Left lobe of liver (tissue), 2 donors: ENCODE measurements around the gene LMF1. TPM values are rescaled to one million over a fixed set of nuclear protein-coding genes. Genes with fewer than 3 reads are reported as not detected.
"Not testable (repeated sequence)": the region's sequence is repeated elsewhere in the genome, so short reads cannot be mapped to it uniquely, and the experiment has no call there.

ENCODE experiments used
- ATAC-seq: fragments of 200-7000 bp; cut with Tn5 transposase; one replicate; pipeline ENCODE4 v1.9.1; 2020; ENCODE audit warnings: mild to moderate bottlenecking, moderate library complexity
- DNase-seq: peaks from one replicate; pipeline ENCODE4 v3.0.0-alpha.2; 2020; ENCODE audit warnings: low spot score
- total RNA-seq: library from RNA; stranded (reverse); gene quantifications from one replicate; pipeline ENCODE4 v1.2.1, GENCODE V29; 2021
- donor health status: DM: no; HTN: no; CAD: no; lungs with moderate emphysema.
- donor health status: DM: no; HTN: yes; CAD: no.

The LMF1 gene
- total RNA-seq, 1 donor from 2014 or later, result 13.5 TPM

DNA sequence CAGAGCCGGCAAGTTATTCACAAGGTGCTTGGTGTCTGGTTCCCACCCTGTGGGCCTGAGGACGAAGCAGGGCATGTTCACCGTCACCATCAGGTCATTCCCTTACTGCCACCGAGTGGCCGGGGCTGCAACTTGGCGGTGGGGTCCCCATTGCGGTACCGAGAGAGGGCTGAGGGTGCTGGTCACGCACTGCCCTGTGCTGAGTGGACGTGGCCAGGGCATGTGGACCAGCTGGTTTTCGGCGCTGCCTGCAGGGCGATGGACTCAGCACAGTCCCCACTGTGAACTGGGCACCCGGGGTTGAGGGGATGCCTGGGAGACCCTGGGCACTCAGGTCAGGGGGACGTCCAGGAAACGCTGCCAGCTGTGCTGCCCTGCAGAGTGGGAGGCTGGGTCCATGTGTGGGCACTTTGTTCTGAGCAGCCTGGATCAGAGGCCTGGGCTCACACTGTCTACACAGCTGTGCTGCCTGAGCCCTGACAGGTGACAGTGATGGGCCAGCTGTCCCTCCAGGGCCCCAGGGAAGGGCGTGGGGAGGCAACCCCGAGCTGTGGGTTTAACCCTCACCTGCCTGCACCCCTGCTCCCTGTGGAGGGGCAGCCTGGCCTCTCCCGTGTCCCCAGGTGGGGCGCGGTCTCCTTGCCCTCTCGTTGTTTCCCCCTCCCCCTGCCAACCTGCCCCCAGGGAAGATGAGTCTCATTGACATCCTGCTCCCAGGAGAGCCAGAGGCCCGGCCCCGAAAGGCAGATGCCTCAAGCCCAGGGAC, 131.0 kb downstream of the LMF1 start:
- DNase-seq (no peak), ATAC-seq (peak; percentile 23)

DNA sequence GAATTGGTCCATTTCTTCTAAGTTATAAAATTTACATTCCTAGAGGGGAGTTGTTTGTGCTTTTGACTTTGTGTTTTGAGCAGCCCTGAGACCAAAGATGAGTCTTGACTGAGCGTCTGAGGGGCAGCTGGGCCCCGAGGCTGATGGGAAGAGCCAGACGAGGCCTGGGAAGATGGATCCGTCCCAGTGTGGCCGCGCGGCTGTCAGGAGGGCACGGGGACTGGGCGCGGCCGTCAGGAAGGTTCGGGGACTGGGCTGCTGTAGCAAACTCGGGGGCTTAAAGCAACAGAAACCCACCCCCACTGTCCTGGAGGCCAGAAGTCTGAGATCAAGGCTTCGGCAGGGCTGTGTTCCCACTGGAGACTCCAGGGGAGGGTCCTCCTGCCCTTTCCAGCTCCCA, 132.0 kb downstream of the LMF1 start:
- DNase-seq (no peak), ATAC-seq (no peak)

DNA sequence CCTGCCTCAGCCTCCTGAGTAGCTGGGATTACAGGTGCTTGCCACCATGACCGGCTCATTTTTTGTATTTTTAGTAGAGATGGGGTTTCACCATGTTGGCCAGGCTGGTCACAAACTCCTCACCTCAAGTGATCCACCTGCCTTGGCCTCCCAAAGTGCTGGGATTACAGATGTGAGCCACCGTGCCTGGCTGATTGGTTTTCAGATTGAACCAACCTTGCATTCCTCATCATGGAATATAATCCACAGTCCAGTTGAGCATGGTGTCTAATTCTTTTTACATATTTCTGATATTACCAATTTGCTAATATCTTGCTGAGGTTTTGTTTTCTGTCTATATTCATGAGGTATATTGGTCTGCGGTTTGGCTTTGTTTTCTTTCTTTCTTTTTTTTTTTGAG, 134.0 kb downstream of the LMF1 start:
- DNase-seq, ATAC-seq: not testable (repeated sequence)

DNA sequence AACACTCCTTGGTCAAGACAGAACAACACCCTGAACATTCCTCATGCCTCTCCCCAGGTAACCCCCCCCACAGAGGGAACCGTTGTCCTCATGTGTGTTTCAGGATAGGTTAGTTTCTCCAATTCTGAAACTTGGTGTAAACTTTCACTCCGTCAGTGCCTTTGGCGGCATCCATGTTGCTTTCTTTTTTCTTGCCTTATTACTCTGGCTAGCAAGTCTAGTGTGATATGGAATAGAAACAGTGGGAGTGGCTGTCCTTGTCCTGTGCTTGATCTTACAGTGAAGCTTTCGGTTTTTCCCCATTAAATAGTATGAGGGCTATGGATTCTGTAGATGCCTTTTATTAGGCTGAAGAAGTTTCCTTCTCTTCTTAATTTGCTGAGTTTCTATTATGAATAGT, 134.6 kb downstream of the LMF1 start:
- ATAC-seq (no peak), DNase-seq (no peak)

DNA sequence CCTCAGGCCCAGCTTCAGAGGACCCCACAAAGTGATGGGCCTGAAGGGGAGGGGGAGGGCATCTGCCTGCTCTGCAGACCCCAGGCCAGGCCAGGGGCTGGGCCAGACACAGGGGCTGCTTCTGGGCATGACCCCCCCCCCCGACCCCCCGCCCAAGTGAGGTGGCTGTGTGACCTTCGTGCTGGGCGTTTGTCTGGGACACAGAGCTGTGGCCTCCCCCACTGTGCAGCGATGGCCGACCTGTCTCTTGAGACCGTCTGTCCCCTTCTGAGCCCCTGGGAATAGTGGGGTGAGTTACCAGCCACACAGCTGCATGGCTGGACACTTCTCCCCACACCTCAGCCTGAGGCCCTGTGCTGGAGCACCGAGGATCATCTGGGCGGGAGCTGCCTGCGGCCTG, 135.4 kb downstream of the LMF1 start:
- DNase-seq, result no peak
- ATAC-seq, result no peak

DNA sequence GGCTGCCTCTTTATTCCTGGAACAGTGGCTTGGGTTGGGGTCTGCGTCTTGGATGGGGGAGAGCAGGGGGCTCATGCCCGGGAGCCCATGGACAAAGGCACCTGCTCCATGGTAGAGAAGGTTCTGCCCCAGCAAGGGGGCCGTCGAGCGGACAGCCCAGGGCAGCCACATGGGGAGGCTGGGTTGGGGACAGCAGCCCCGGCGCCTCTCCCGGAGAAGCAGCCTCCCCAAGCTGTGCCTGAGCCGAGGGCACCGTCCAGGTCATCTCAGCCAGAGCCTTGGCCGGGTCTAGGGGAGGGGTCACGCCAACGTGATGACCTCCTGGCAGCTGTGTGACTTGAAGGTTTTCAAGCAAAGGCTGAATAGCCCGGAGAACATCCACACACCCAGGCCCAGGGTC, 137.4 kb downstream of the LMF1 start:
- no peak for DNase-seq
- no peak for ATAC-seq

DNA sequence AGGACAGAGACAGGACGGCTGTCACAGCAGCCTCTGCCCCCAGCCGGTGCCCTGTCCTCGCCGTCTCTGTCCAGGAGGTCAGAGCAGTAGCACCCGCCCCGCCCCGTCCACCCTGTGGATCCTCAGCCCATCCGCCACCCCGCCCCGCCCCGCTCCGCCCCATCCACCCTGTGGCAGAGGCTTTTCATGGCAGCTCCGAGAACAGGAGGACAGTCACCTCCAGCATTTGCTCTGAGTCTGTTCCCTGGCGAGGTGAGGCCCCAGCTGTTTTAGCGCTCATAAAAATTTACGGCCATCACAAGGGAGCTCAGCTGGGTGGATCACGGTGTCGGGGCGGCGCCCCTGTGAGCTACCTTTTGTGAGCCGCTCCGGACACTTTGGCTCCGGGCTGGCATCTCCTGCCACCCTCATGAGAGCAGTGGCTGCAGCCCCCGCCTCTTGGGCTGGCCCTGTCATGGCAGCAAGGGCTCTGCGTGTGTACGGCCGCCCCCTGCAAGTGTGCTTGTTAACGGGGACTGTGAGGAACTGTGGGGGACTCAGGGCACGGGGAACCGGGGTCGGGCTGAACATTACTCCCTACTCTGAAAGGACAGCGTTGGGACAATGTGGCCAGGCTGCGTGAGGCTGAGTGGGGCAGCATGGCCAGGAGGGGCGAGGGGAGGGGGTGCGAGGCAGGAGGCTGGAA, 138.0 kb downstream of the LMF1 start:
- ATAC-seq (no peak), DNase-seq (no peak)

DNA sequence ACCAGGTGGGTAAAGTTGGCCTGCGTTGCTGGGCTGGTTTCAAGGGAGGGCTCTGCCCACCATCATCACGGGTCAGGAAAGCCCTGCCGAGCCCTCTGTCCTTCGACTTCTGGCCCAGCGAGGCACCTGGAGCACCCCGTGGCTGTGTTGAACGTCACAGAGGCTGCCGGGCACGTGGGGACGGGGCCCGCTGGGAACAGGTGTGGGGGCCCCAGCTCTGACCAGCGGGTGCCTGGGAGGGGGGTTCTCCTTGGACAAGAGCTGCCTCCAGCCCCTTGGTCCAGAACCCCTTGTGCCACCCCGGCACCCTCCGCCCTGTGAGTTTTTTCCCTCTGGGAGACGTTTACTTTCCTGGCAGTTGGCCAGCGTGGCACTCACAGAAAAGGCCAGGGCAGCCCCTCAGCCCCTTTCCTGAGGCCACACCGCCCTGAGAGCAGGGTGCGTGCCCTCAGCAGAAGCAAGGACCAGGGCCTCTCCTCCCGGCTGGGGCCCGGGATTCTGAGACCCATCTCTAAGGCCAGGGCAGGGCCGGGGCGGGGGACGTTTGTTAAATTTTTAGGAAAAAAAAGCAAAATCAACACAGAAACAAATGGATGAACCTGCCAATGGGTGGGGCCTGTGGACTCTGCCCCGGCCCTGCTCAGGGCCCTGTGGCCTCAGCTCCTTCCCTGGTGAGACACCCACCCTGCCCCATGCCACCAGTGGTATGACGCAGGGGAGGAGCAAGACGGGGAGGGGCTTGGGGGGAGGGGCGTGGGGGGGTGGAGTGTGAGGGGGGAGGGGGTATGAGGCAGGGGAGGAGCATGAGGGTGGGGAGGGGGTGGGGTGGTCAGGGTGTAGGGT, 139.0 kb downstream of the LMF1 start:
- no peak for DNase-seq
- ATAC-seq, result no peak

DNA sequence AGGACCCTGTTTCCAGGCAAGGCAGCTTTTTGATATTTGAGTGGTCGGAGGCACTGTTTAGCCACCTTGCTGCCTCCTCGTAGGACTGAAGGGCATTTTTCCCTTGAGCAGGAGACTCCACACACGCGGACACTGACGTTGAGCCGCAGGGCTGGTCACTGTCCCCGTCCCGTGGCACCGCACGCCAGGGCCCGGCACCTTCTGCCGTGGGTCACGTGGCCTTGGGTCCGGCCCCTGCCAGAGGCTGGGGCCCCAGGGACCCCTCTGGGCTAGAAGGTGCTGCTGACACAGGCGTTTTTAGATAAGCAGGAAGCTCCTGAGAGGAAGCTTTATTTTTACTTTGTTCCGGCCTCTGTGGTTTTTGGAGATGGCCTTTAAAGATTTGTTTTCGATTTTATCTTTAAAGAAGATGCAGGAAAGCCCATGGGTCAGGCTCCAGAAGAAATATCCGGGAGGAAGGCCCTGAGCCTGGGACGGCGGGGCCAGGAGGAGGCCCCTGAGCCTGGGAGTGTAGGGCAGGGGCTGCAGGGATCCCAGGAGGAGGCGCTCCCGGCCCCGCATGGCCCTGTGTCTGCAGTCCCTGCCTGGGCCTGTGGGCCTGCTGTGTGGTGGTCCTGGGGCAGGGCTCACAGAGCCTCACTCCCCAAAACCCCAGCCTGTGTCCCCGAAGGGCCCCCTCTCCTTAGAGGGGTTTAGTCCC, 139.8 kb downstream of the LMF1 start:
- DNase-seq, result no peak
- no peak for ATAC-seq

DNA sequence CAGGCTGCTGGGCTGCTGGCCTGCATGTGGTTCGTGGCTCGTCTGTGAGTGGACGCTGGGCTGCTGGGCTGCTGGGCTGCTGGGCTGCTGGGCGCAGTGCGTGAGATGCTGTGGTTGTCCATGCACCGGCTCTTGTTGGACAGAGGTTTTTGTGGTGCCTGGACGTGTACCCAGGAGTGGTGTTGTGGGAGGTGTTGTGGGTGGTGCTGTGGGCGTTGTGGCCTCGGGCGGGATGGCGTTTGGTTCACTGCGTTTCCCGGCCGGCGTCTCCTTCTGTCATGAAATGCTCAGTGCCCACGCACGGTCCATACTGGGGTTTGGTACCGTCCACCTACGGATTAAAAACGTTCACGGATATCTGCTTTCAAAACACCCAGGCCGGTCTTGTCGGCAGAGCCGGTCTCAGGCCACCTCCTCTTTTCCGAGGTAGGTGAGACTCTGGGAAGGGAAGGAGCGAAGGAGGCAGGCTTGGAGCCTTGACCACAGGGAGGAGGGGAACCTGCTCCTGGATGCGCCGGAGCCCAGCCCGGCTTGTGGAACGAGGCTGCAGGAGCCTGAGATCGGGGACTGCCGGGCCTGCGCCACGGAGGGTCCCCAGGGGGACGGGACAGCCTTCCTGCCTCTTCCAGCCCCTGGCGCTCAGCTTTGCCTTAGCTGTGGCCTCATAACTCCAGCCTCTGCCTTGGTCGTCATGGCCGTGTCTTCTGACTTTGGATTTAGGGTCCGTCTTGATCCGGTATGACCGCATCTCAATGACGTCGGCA, 140.5 kb downstream of the LMF1 start:
- ATAC-seq (no peak), DNase-seq (no peak)

DNA sequence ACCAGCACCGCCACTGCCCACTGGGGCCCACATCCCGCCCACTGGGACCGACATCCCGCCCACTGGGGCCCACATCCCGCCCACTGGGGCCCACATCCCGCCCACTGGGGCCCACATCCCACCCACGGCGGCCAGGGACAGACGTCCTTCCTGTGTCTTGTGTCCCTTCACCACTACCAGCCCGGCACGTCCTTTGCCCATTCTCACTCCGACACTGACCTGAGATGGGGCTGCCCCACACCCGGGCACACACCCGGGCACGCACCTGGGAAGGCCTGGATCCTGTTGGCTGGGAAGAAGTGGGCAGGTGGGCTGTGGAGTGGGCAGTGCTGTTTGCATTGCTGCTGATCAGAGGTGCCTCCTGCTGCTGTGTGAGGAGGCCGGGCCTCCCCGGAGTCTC, 141.9 kb downstream of the LMF1 start:
- ATAC-seq, result no peak
- DNase-seq, result no peak

DNA sequence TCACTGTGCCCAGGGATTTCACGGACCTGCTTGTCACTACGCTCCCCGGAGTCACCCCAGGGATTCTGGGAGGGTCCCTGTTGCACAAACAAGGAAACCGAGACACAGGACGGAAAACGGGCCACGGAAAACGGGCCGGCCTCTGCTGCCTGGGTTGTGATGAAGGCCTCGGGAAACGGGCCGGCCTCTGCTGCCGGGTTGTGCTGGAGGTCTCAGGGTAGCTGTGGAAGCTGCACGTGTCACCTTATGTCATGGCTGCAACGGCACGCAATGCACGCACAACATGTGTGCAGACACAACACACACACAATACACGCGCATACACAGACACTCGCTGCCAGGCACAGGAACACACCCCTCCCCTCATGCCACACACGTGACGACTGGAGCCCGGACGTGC, 143.3 kb downstream of the LMF1 start:
- DNase-seq, result no peak
- ATAC-seq, result no peak

DNA sequence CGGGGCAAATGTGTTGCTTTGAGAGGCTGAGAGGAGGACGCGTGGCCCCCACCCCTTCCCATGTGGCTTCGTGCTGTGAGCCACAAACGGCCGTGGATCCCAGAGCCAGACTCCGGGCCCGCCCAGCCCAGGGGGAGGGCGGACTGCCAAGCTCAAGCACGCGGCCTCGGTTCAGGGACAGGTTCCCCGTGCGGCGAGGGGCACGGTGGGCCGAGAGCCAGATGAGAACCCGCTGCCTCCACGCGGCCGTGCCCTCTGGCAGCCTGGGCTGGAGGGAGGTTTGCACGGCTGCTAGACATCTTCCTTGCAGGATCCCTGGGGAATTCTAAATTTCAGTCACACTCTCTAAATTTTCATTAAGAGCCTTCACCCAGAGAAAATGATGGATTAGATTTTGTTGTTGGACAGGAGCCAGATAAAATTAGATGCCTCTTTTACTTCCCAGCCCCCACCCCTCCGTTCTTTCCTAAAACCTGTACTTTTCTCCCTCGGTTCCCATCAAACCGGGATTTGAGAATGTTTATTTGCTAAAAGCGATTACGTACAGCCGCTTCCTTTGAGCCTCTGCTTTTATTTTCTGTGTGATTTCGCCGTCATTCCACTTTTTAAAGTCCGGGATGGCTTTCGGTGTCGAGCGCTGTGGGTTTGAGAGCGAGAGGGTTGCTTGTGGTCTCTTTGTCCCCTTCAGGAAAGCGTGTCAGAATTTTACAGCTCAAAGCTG, 145.3 kb downstream of the LMF1 start:
- no peak for ATAC-seq
- no peak for DNase-seq

DNA sequence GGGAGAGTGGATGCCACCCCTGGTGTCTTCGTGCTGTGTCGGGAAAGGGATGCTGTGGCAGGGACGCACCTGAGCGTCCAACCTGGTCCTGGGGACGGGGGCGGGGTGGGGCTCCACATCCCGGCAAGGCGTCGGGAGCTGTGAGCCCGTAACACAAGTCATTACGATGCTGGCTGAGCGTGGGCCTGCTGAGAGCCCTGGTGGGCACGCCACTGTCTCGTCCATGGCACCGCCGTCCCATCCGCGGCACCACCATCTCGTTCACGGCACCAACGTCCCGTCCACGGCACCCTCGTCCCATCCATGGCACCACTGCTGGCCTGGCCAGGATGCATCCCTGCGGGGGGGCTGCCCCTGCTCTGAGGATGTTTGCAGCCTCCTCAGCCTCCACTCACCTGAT, 146.2 kb downstream of the LMF1 start:
- DNase-seq, result no peak
- no peak for ATAC-seq

DNA sequence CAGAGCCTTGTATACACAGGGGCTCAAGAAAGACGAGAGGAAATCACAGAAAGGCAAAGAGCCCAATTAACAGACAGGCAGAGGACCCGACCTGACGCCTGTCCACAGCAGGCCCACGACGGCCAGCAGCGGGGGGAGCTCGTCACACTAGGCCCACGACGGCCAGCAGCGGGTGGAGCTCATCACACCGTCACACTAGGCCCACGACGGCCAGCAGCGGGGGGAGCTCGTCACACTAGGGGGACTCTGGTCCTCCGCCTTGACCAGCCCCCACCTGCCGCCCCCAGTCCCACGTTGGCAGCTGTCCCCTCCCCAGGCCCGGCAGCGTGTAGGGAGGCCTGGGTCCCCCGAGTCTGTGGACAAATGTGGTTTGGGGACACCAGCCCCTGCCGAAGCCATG, 146.6 kb downstream of the LMF1 start:
- DNase-seq (no peak), ATAC-seq (no peak)

DNA sequence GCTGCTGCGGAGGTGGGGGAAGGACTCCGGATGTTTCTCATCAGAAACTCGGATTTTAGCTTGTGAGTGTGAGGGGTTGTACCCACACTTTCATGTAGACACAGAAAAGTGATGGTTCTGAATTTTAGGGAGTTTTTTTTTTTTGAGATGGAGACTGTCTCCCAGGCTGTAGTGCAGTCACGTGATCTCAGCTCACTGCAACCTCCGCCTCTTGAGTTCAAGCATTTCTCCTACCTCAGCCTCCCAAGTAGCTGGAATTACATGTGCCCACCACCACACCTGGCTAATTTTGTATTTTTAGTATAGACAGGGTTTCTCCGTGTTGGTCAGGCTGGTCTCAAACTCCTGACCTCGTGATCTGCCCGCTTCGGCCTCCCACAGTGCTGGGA, 147.9 kb downstream of the LMF1 start:
- DNase-seq, result no peak

DNA sequence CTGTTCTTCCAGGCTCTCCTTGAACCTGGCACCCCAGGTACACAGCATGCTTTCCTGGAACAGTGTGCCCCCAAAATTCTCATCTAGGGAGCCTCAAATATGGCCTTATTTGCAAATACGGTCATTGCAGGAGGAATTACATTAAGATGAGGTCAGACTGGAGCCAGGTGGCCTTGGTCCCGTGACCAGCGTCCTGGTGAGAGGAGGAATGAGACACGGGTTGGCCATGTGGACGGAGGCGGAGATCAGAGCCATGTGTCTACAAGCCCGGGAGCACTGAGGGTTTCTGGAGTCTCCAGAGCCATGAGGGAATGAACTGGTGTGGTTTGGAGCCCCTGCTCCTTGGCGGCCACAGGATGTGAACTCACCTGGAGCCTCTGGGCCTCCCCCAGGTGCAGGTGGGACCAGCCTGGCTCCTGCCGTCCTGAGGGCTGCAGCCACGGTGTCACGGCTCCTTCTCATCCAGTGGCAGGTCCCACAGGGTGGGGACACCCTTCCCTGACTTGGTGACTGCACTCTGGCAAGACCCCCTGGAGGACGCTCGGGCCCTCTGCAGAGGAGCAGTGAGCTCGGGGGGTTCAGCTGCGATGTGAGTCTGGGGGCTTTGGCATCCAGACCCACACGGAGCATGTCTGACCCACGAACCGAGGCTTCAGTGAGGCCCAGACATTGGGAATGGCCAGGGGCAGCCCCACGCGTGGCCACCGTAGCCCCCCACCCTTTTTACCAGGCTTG, 148.4 kb downstream of the LMF1 start:
- DNase-seq (no peak), ATAC-seq (no peak)

More for the DNA sequence above, 147.9 kb downstream of the LMF1 start:
- no peak for ATAC-seq

DNA sequence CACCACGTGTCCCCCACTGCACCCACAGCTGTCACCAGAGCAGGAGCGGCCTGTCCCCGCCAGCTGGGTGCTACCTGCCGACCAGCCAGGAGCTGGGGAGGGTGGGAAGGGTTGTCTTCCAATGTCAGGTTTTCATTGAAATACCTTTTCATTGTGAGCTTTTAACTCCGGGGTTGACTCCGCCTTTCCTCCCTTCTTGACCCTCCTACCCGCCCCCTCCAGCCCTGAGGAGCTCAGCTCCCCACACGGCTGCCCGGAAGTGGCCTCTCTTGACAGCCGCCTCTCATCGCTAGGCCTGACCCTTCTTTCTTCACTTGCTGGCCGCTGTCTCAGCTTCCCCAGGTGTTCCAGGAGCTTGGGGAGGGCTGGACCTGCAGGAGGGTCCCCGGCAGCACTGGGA, 149.0 kb downstream of the LMF1 start:
- ATAC-seq, result no peak
- DNase-seq, result no peak

DNA sequence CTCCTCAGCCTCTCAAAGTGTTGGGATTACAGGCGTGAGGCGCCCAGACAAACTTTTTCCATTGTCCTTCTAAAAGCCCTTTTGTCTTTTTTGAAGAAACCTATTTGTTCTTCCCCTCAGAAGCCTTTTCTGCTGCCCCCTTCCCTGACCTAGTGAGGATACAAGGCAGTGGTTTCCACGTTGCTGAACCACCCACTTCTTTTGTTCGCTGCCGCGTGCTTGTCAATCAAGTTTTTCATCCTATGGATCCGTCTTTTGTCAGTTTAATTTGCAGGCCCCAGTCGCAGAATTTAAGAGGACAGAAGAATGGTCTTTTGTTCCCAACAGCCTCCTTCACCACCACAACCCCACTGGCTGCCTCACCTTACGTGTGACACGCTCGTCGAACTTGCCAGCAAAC, 150.0 kb downstream of the LMF1 start:
- DNase-seq, result no peak

More for the DNA sequence above, 150.0 kb downstream of the LMF1 start:
- ATAC-seq, result no peak
